ENCODE data around the gene VPS26C. TPM values are rescaled to one million over a fixed set of nuclear protein-coding genes. Genes with fewer than 3 reads are reported as not detected.

The VPS26C gene
- total RNA-seq, 1 experiment from 2014 or later, result 47.4 TPM

DNA sequence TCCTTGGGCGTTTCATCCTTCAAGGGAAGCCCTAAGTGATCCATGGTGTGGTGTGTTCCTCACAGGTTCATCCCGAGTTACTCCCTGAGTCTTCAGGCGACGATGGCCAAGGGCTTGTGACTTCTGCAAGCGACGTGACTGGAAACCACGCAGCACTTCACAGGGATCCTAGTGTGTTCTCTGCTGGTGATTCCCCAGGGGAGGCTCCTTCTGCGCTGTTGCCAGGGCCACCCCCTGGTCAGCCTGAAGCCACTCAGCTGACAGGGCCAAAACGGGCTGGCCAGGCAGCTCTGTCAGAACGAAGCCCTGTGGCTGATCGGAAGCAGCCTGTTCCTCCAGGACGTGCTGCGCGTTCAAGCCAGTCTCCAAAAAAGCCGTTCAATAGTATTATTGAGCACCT, 71.5 kb downstream of the VPS26C start:
- DNase-seq (ENCODE audit: low read depth, low spot score) (no peak), ATAC-seq (no peak)
- POLR2A ChIA-PET, result no interaction called here
- no peak overlapping the region for H3K27ac ChIP-seq (ENCODE audit: low read length)
- BruUV-seq (replicated peaks), result no TSS peak
- in situ Hi-C loops (cut with HindIII; ENCODE audit: low pct_unique_long_range_greater_than_20kb, low sequenced_read_pairs), result no loop called here
- H3K36me3 ChIP-seq (ENCODE audit: control insufficient read depth, insufficient read depth, low read length), result no peaks in the 10 kb centered on the region; the same call in 1 of the 2 replicates
- peaks cover 12% of the 10 kb centered on the region; the same call in 1 of the 2 replicates for H3K4me1 ChIP-seq (ENCODE audit: control insufficient read depth, insufficient read depth, low read length)
- TF ChIP-seq POLR2AphosphoS5 (IDR thresholded peaks at IDR 0.05; ENCODE audit: low read depth, low read length), result no peak
- H3K4me3 ChIP-seq (ENCODE audit: low read depth in 2 of 2, low read length in 2 of 2), result no peak overlapping the region
- H3K9me3 ChIP-seq (ENCODE audit: control insufficient read depth, insufficient read depth, low read depth, low read length), result no peaks in the 10 kb centered on the region
- no peaks in the 10 kb centered on the region for H3K27me3 ChIP-seq (ENCODE audit: control insufficient read depth, insufficient read depth, low read length)
- CTCF ChIA-PET, result no interaction called here
- intact Hi-C loops (cut with micrococcal nuclease; ENCODE audit: unreplicated experiment), result no loop called here

DNA sequence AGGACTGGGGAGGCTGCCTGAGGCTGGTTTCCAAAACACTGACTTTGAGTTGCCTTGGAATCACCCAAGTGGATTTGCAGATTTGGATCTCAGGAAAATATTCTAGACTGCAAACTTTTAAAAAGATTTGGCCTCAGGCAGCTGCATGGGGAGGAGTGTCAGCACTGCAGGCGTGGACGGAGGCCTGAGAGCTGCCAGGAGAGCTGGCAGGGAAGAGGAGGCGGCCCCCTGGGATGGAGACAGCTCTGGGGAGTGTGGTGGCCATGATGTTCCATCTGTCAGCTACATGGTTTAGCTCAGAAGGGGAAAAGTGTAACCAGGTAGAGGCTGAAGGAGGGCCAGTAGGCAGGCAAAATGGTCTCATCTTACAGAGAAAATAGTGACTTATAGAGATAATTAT, 72.1 kb downstream of the VPS26C start:
- Histone ChIP-seq H3K27ac (ENCODE audit: low read length) (no peak overlapping the region), H3K4me3 (ENCODE audit: low read depth in 2 of 2, low read length in 2 of 2) (no peak overlapping the region), H3K27me3 (ENCODE audit: control insufficient read depth, insufficient read depth, low read length) (no peaks in the 10 kb centered on the region), H3K9me3 (ENCODE audit: control insufficient read depth, insufficient read depth, low read depth, low read length) (no peaks in the 10 kb centered on the region), H3K4me1 (ENCODE audit: control insufficient read depth, insufficient read depth, low read length) (peaks cover 12% of the 10 kb centered on the region; the same call in 1 of the 2 replicates), H3K36me3 (ENCODE audit: control insufficient read depth, insufficient read depth, low read length) (no peaks in the 10 kb centered on the region; the same call in 1 of the 2 replicates)
- ChIA-PET CTCF (no interaction called here), POLR2A (no interaction called here)
- ATAC-seq (no peak), DNase-seq (ENCODE audit: low read depth, low spot score) (no peak)
- intact Hi-C loops (cut with micrococcal nuclease; ENCODE audit: unreplicated experiment), result no loop called here
- TF ChIP-seq SIN3A (IDR thresholded peaks at IDR 0.05; ENCODE audit: borderline replicate concordance, insufficient read depth, low read depth, low read length) (no peak), TCF7L2 (IDR thresholded peaks at IDR 0.05; ENCODE audit: low read depth, low read length) (no peak), POLR2AphosphoS5 (IDR thresholded peaks at IDR 0.05; ENCODE audit: low read depth, low read length) (no peak), CTCF (IDR thresholded peaks at IDR 0.05) (no peak)
- TF ChIP-seq, protein P1, sequence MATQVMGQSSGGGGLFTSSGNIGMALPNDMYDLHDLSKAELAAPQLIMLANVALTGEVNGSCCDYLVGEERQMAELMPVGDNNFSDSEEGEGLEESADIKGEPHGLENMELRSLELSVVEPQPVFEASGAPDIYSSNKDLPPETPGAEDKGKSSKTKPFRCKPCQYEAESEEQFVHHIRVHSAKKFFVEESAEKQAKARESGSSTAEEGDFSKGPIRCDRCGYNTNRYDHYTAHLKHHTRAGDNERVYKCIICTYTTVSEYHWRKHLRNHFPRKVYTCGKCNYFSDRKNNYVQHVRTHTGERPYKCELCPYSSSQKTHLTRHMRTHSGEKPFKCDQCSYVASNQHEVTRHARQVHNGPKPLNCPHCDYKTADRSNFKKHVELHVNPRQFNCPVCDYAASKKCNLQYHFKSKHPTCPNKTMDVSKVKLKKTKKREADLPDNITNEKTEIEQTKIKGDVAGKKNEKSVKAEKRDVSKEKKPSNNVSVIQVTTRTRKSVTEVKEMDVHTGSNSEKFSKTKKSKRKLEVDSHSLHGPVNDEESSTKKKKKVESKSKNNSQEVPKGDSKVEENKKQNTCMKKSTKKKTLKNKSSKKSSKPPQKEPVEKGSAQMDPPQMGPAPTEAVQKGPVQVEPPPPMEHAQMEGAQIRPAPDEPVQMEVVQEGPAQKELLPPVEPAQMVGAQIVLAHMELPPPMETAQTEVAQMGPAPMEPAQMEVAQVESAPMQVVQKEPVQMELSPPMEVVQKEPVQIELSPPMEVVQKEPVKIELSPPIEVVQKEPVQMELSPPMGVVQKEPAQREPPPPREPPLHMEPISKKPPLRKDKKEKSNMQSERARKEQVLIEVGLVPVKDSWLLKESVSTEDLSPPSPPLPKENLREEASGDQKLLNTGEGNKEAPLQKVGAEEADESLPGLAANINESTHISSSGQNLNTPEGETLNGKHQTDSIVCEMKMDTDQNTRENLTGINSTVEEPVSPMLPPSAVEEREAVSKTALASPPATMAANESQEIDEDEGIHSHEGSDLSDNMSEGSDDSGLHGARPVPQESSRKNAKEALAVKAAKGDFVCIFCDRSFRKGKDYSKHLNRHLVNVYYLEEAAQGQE (IDR thresholded peaks at IDR 0.05; ENCODE audit: insufficient read depth in 1 of 2, low read depth in 2 of 2, low read length in 1 of 2), result no peak
- in situ Hi-C loops (cut with HindIII; ENCODE audit: low pct_unique_long_range_greater_than_20kb, low sequenced_read_pairs), result no loop called here
- no TSS peak for BruUV-seq (replicated peaks)

DNA sequence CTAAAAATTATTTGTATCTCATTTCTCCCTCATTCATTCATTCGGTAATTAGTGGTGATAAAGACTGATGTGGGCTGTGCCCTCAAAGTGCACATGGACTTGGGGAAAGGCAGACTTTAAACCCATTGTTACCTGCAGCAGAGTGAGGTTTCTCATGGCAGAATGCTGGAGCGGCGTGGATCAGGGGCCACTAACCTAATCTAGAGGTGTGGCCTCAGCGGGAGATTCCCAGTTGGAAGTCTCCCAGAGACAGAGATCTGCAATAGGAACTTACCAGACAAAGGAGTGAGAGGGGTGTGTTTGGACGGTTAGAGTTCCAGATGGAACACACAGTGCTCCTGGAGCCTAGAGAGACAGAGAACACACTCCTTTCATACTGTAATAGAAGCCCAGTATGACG, 73.5 kb downstream of the VPS26C start:
- Histone ChIP-seq H3K9me3 (ENCODE audit: control insufficient read depth, insufficient read depth, low read depth, low read length) (no peaks in the 10 kb centered on the region), H3K27ac (ENCODE audit: low read length) (no peak overlapping the region), H3K4me3 (ENCODE audit: low read depth in 2 of 2, low read length in 2 of 2) (no peak overlapping the region), H3K27me3 (ENCODE audit: control insufficient read depth, insufficient read depth, low read length) (no peaks in the 10 kb centered on the region), H3K4me1 (ENCODE audit: control insufficient read depth, insufficient read depth, low read length) (peaks cover under 1% of the 10 kb centered on the region; the same call in 1 of the 2 replicates), H3K36me3 (ENCODE audit: control insufficient read depth, insufficient read depth, low read length) (no peaks in the 10 kb centered on the region; the same call in 1 of the 2 replicates)
- ATAC-seq (no peak), DNase-seq (ENCODE audit: low read depth, low spot score) (no peak)
- in situ Hi-C loops (cut with HindIII; ENCODE audit: low pct_unique_long_range_greater_than_20kb, low sequenced_read_pairs) (no loop called here), intact Hi-C loops (cut with micrococcal nuclease; ENCODE audit: unreplicated experiment) (no loop called here)
- TF ChIP-seq TCF7L2 (IDR thresholded peaks at IDR 0.05; ENCODE audit: low read depth, low read length) (no peak), SIN3A (IDR thresholded peaks at IDR 0.05; ENCODE audit: borderline replicate concordance, insufficient read depth, low read depth, low read length) (no peak), POLR2AphosphoS5 (IDR thresholded peaks at IDR 0.05; ENCODE audit: low read depth, low read length) (no peak)
- TF ChIP-seq, protein P1 (IDR thresholded peaks at IDR 0.05; ENCODE audit: insufficient read depth in 1 of 2, low read depth in 2 of 2, low read length in 1 of 2), result no peak
- ChIA-PET POLR2A (no interaction called here), CTCF (no interaction called here)
- BruUV-seq (replicated peaks), result no TSS peak

Data from Panc1 (cell line).